Measurements from ENCODE around the gene PHGDH. TPM values are rescaled to one million over a fixed set of nuclear protein-coding genes. Genes with fewer than 3 reads are reported as not detected.

Gene PHGDH
- total and polyA plus RNA-seq, 2 of the 13 experiments (the other 11 are each of a cell fraction or from before 2014, with no cell fraction given): 95.8 to 133 TPM

GRCh38 chr1:119724611-119725218, 13.0 kb downstream of the PHGDH start (continued):
- TF ChIP-seq ZBTB39 (CRISPR knock-in tag; IDR thresholded peaks at IDR 0.05): no peak
- TF ChIP-seq PRPF4 (IDR thresholded peaks at IDR 0.05; ENCODE audit: low read depth, low read length, poor library complexity, severe bottlenecking): no peak
- no peak for TF ChIP-seq ZNF34 (CRISPR knock-in tag; IDR thresholded peaks at IDR 0.05; ENCODE audit: borderline replicate concordance)
- TF ChIP-seq NFKBIZ (CRISPR knock-in tag; IDR thresholded peaks at IDR 0.05): peak; percentile 83; the same call in 1 of the 2 replicates
- peak; percentile 71; the same call in 1 of the 2 replicates for TF ChIP-seq ZBTB7B (CRISPR knock-in tag; IDR thresholded peaks at IDR 0.05)
- peak; percentile 20; the same call in 1 of the 2 replicates for TF ChIP-seq FOXK1 (CRISPR knock-in tag; IDR thresholded peaks at IDR 0.05; ENCODE audit: borderline replicate concordance, low read depth)
- 0 out of 2 replicates have a peak, but pooled peaks have one; percentile 40 for TF ChIP-seq ELF4 (CRISPR knock-in tag; IDR thresholded peaks at IDR 0.05; ENCODE audit: borderline replicate concordance)
- no peak for TF ChIP-seq ZNF713 (CRISPR knock-in tag; IDR thresholded peaks at IDR 0.05)
- TF ChIP-seq KLF9 (CRISPR knock-in tag; IDR thresholded peaks at IDR 0.05; ENCODE audit: low read depth): no peak
- no peak for TF ChIP-seq ZNF543 (CRISPR knock-in tag; IDR thresholded peaks at IDR 0.05)
- TF ChIP-seq, protein P1, sequence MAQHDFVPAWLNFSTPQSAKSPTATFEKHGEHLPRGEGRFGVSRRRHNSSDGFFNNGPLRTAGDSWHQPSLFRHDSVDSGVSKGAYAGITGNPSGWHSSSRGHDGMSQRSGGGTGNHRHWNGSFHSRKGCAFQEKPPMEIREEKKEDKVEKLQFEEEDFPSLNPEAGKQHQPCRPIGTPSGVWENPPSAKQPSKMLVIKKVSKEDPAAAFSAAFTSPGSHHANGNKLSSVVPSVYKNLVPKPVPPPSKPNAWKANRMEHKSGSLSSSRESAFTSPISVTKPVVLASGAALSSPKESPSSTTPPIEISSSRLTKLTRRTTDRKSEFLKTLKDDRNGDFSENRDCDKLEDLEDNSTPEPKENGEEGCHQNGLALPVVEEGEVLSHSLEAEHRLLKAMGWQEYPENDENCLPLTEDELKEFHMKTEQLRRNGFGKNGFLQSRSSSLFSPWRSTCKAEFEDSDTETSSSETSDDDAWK (CRISPR knock-in tag; IDR thresholded peaks at IDR 0.05): no peak
- 0 out of 2 replicates have a peak, but pooled peaks have one; percentile 14 for TF ChIP-seq SRF (IDR thresholded peaks at IDR 0.05; ENCODE audit: low read depth, low read length)
- peak; percentile 24; the same call in 1 of the 2 replicates for TF ChIP-seq TAF1 (CRISPR knock-in tag; IDR thresholded peaks at IDR 0.05)
- TF ChIP-seq, protein P2, sequence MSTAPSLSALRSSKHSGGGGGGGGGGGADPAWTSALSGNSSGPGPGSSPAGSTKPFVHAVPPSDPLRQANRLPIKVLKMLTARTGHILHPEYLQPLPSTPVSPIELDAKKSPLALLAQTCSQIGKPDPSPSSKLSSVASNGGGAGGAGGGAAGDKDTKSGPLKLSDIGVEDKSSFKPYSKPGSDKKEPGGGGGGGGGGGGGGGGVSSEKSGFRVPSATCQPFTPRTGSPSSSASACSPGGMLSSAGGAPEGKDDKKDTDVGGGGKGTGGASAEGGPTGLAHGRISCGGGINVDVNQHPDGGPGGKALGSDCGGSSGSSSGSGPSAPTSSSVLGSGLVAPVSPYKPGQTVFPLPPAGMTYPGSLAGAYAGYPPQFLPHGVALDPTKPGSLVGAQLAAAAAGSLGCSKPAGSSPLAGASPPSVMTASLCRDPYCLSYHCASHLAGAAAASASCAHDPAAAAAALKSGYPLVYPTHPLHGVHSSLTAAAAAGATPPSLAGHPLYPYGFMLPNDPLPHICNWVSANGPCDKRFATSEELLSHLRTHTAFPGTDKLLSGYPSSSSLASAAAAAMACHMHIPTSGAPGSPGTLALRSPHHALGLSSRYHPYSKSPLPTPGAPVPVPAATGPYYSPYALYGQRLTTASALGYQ (CRISPR knock-in tag; IDR thresholded peaks at IDR 0.05): peak; percentile 63; the same call in 1 of the 2 replicates
- no peak for TF ChIP-seq ZKSCAN5 (CRISPR knock-in tag; IDR thresholded peaks at IDR 0.05)
- TF ChIP-seq MTA3 (CRISPR knock-in tag; IDR thresholded peaks at IDR 0.05): no peak
- TF ChIP-seq SAP130 (CRISPR knock-in tag; IDR thresholded peaks at IDR 0.05; ENCODE audit: low read depth): peak; percentile 87
- TF ChIP-seq ZMYM3 (CRISPR knock-in tag; IDR thresholded peaks at IDR 0.05): peak; percentile 69; the same call in 1 of the 2 replicates
- TF ChIP-seq TFDP2 (CRISPR knock-in tag; IDR thresholded peaks at IDR 0.05): 0 out of 2 replicates have a peak, but pooled peaks have one; percentile 33

All from HepG2 (cell line).